IgD-negative memory B cell (primary cell): Measurements from ENCODE around the gene CAPN9. TPM values are rescaled to one million over a fixed set of nuclear protein-coding genes. Genes with fewer than 3 reads are reported as not detected.

Source experiments
- H3K27ac Mint-ChIP-seq, 3 donors: one replicate each; pipeline ENCODE4 v1.8.0; 2020 to 2022; ENCODE audit warnings: mild to moderate bottlenecking in 3 of 3, mixed read lengths in 3 of 3, moderate library complexity in 1 of 3
- H3K27me3 Mint-ChIP-seq: one replicate; pipeline ENCODE4 v1.8.0; 2021; ENCODE audit warnings: mixed read lengths
- H3K36me3 Mint-ChIP-seq: one replicate; pipeline ENCODE4 v1.8.0; 2020; ENCODE audit warnings: mild to moderate bottlenecking, mixed read lengths
- H3K4me1 Mint-ChIP-seq, 3 donors: one replicate each; pipeline ENCODE4 v1.8.0; 2020 to 2022; ENCODE audit warnings: mixed read lengths in 3 of 3, mild to moderate bottlenecking in 1 of 3
- H3K4me3 Mint-ChIP-seq, 4 donors: one replicate each; pipeline ENCODE4 v1.8.0; 2020 to 2022; ENCODE audit warnings: mild to moderate bottlenecking in 4 of 4, mixed read lengths in 4 of 4, moderate library complexity in 3 of 4
- H3K9me3 Mint-ChIP-seq, 3 donors: one replicate each; pipeline ENCODE4 v1.8.0; 2020 to 2021; ENCODE audit warnings: mixed read lengths in 3 of 3, mild to moderate bottlenecking in 1 of 3
- polyA plus RNA-seq: library from polyadenylated mRNA; unstranded; fragments of 300-500 nt; fragmentation: Illumina TruSeq; gene quantifications from one replicate; pipeline ENCODE4 v1.2.3, GENCODE V29; 2021

Gene CAPN9
- polyA plus RNA-seq, 1 donor from 2014 or later: not detected

GRCh38 chr1:230822092-230822581 is 74.9 kb downstream of the CAPN9 start:
- H3K27me3 Mint-ChIP-seq: peaks cover 14% of the 10 kb centered on the region
- H3K4me3 Mint-ChIP-seq: no peak overlapping the region
- H3K36me3 Mint-ChIP-seq: peaks cover 2% of the 10 kb centered on the region
- no peaks in the 10 kb centered on the region for H3K4me1 Mint-ChIP-seq
- H3K27ac Mint-ChIP-seq: no peak overlapping the region
- peaks cover 0 to 1% (median 0%) of the 10 kb centered on the region in 3 donors for H3K9me3 Mint-ChIP-seq

- Mint-ChIP-seq H3K27ac (no peak overlapping the region), H3K4me1 (no peaks in the 10 kb centered on the region), H3K4me3 (no peak overlapping the region), H3K27me3 (peaks cover 12% of the 10 kb centered on the region), H3K36me3 (no peaks in the 10 kb centered on the region), H3K9me3 (no peaks in the 10 kb centered on the region)
Observed at GRCh38 chr1:230823426-230823825, 76.2 kb downstream of the CAPN9 start.

- H3K4me1 Mint-ChIP-seq: no peaks in the 10 kb centered on the region
- no peaks in the 10 kb centered on the region for H3K9me3 Mint-ChIP-seq
- H3K27ac Mint-ChIP-seq: no peak overlapping the region
- H3K36me3 Mint-ChIP-seq: no peaks in the 10 kb centered on the region
- H3K4me3 Mint-ChIP-seq: no peak overlapping the region
- peaks cover 12% of the 10 kb centered on the region for H3K27me3 Mint-ChIP-seq
Observed at GRCh38 chr1:230823931-230824381, 76.8 kb downstream of the CAPN9 start.

- no peaks in the 10 kb centered on the region for H3K9me3 Mint-ChIP-seq
- H3K27ac Mint-ChIP-seq: no peak overlapping the region
- H3K4me1 Mint-ChIP-seq: no peaks in the 10 kb centered on the region
Observed at GRCh38 chr1:230824551-230824918, 77.3 kb downstream of the CAPN9 start.

GRCh38 chr1:230824919-230825721 is 77.9 kb downstream of the CAPN9 start:
- no peaks in the 10 kb centered on the region for H3K36me3 Mint-ChIP-seq
- no peak overlapping the region for H3K27ac Mint-ChIP-seq
- peaks cover 7% of the 10 kb centered on the region for H3K27me3 Mint-ChIP-seq
- no peaks in the 10 kb centered on the region for H3K4me1 Mint-ChIP-seq
- H3K4me3 Mint-ChIP-seq: no peak overlapping the region
- no peaks in the 10 kb centered on the region for H3K9me3 Mint-ChIP-seq

More at GRCh38 chr1:230824551-230824918, 77.3 kb downstream of the CAPN9 start:
- H3K36me3 Mint-ChIP-seq: no peaks in the 10 kb centered on the region
- H3K27me3 Mint-ChIP-seq: peaks cover 11% of the 10 kb centered on the region
- no peak overlapping the region for H3K4me3 Mint-ChIP-seq

- H3K27me3 Mint-ChIP-seq: peaks cover 9% of the 10 kb centered on the region
- no peak overlapping the region for H3K4me3 Mint-ChIP-seq
- H3K9me3 Mint-ChIP-seq: peaks cover 0 to 2% (median 2%) of the 10 kb centered on the region in 3 donors
- no peak overlapping the region for H3K27ac Mint-ChIP-seq
- no peaks in the 10 kb centered on the region for H3K36me3 Mint-ChIP-seq
- H3K4me1 Mint-ChIP-seq: no peaks in the 10 kb centered on the region
Observed at GRCh38 chr1:230825761-230826160, 78.6 kb downstream of the CAPN9 start.

- no peak overlapping the region for H3K4me3 Mint-ChIP-seq
- no peak overlapping the region for H3K27ac Mint-ChIP-seq
- peaks cover 9% of the 10 kb centered on the region for H3K27me3 Mint-ChIP-seq
- H3K4me1 Mint-ChIP-seq: no peaks in the 10 kb centered on the region
- peaks cover 2 to 5% (median 4%) of the 10 kb centered on the region in 3 donors for H3K9me3 Mint-ChIP-seq
- H3K36me3 Mint-ChIP-seq: no peaks in the 10 kb centered on the region
Observed at GRCh38 chr1:230826166-230826875, 79.1 kb downstream of the CAPN9 start.

GRCh38 chr1:230827081-230827681 is 80.0 kb downstream of the CAPN9 start:
- no peak overlapping the region for H3K27ac Mint-ChIP-seq
- H3K27me3 Mint-ChIP-seq: peaks cover 5% of the 10 kb centered on the region
- peaks cover 2 to 12% (median 8%) of the 10 kb centered on the region in 3 donors for H3K9me3 Mint-ChIP-seq
- no peaks in the 10 kb centered on the region for H3K4me1 Mint-ChIP-seq
- no peaks in the 10 kb centered on the region for H3K36me3 Mint-ChIP-seq
- H3K4me3 Mint-ChIP-seq: no peak overlapping the region

- H3K27ac Mint-ChIP-seq: no peak overlapping the region
- no peak overlapping the region for H3K4me3 Mint-ChIP-seq
Observed at GRCh38 chr1:230827801-230828200, 80.6 kb downstream of the CAPN9 start.

GRCh38 chr1:230828421-230828820 is 81.2 kb downstream of the CAPN9 start:
- Mint-ChIP-seq H3K4me1 (no peaks in the 10 kb centered on the region), H3K27ac (no peak overlapping the region), H3K36me3 (peaks cover 2% of the 10 kb centered on the region), H3K27me3 (peaks cover 7% of the 10 kb centered on the region), H3K9me3 (peaks cover 5 to 21% (median 8%) of the 10 kb centered on the region in 3 donors), H3K4me3 (no peak overlapping the region)

More at GRCh38 chr1:230827801-230828200, 80.6 kb downstream of the CAPN9 start:
- no peaks in the 10 kb centered on the region for H3K4me1 Mint-ChIP-seq
- peaks cover 5% of the 10 kb centered on the region for H3K27me3 Mint-ChIP-seq
- H3K9me3 Mint-ChIP-seq: peaks cover 2 to 17% (median 8%) of the 10 kb centered on the region in 3 donors
- peaks cover under 1% of the 10 kb centered on the region for H3K36me3 Mint-ChIP-seq

- no peaks in the 10 kb centered on the region for H3K4me1 Mint-ChIP-seq
- H3K9me3 Mint-ChIP-seq: peaks cover 5 to 21% (median 12%) of the 10 kb centered on the region in 3 donors
- peaks cover 2% of the 10 kb centered on the region for H3K36me3 Mint-ChIP-seq
- no peak overlapping the region for H3K27ac Mint-ChIP-seq
- H3K27me3 Mint-ChIP-seq: peaks cover 4% of the 10 kb centered on the region
- no peak overlapping the region for H3K4me3 Mint-ChIP-seq
Observed at GRCh38 chr1:230831771-230832170, 84.6 kb downstream of the CAPN9 start.

- H3K27ac Mint-ChIP-seq: no peak overlapping the region
- H3K36me3 Mint-ChIP-seq: peaks cover 2% of the 10 kb centered on the region
- H3K9me3 Mint-ChIP-seq: peaks cover 5 to 21% (median 12%) of the 10 kb centered on the region in 3 donors
- H3K4me3 Mint-ChIP-seq: no peak overlapping the region
- H3K4me1 Mint-ChIP-seq: no peaks in the 10 kb centered on the region
- H3K27me3 Mint-ChIP-seq: peaks cover 4% of the 10 kb centered on the region
Observed at GRCh38 chr1:230832476-230832875, 85.3 kb downstream of the CAPN9 start.

GRCh38 chr1:230833511-230833910 is 86.3 kb downstream of the CAPN9 start:
- Mint-ChIP-seq H3K27ac (no peak overlapping the region), H3K27me3 (peaks cover 4% of the 10 kb centered on the region), H3K36me3 (peaks cover 3% of the 10 kb centered on the region), H3K4me1 (no peaks in the 10 kb centered on the region), H3K4me3 (no peak overlapping the region), H3K9me3 (peaks cover 5 to 21% (median 12%) of the 10 kb centered on the region in 3 donors)

- Mint-ChIP-seq H3K9me3 (peaks cover 5 to 21% (median 12%) of the 10 kb centered on the region in 3 donors), H3K4me3 (no peak overlapping the region), H3K4me1 (no peaks in the 10 kb centered on the region), H3K27ac (no peak overlapping the region), H3K36me3 (peaks cover 3% of the 10 kb centered on the region), H3K27me3 (peaks cover 4% of the 10 kb centered on the region)
Observed at GRCh38 chr1:230834292-230834691, 87.1 kb downstream of the CAPN9 start.

GRCh38 chr1:230836347-230836746 is 89.2 kb downstream of the CAPN9 start:
- no peak overlapping the region for H3K27ac Mint-ChIP-seq
- peaks cover 7% of the 10 kb centered on the region for H3K36me3 Mint-ChIP-seq
- H3K4me1 Mint-ChIP-seq: no peaks in the 10 kb centered on the region
- H3K9me3 Mint-ChIP-seq: peaks cover 2 to 15% (median 9%) of the 10 kb centered on the region in 3 donors
- H3K4me3 Mint-ChIP-seq: no peak overlapping the region
- H3K27me3 Mint-ChIP-seq: peaks cover 2% of the 10 kb centered on the region
